OCI-LY7 (cell line): ENCODE data around the gene GALNT2.

ENCODE experiments used
- EZH2phosphoT487 ChIP-seq: fragments of 200-600 bp; sonication (generic); IDR thresholded peaks from 2 replicates; pipeline ENCODE4 v1.6.1; 2018; ENCODE audit warnings: low read depth, borderline replicate concordance, mild to moderate bottlenecking, mixed run types, antibody characterized with exemption, low read length, moderate library complexity, mixed read lengths
- TF ChIP-seq, protein P1 (sequence below): fragments of 200-600 bp; sonication (generic); conservative IDR thresholded peaks from 2 replicates; pipeline ENCODE4 v1.5.1; 2014; ENCODE audit warnings: mild to moderate bottlenecking, antibody characterized with exemption, low read length, moderate library complexity, mixed read lengths

DNA sequence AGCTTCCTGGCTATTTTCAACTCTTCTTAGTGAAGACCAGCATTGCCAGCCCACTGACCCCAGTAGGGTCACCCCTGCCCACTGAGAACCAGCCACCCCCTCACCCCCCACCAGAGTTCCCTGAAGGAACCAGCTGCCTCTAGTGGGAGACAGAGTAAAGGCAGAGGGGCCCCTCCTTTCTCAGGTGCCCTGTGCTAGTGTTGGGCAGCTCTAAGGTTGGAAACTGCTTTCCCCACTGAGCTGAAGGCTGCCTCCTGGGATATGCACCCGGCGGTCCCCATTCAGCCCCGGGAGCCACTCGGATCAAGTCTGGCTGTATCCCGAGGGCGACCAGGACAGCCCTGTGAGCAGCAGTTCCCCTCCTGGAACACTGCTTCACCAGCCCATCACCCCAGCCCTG lies 248.1 kb downstream of the GALNT2 start:
- TF ChIP-seq, protein P1, sequence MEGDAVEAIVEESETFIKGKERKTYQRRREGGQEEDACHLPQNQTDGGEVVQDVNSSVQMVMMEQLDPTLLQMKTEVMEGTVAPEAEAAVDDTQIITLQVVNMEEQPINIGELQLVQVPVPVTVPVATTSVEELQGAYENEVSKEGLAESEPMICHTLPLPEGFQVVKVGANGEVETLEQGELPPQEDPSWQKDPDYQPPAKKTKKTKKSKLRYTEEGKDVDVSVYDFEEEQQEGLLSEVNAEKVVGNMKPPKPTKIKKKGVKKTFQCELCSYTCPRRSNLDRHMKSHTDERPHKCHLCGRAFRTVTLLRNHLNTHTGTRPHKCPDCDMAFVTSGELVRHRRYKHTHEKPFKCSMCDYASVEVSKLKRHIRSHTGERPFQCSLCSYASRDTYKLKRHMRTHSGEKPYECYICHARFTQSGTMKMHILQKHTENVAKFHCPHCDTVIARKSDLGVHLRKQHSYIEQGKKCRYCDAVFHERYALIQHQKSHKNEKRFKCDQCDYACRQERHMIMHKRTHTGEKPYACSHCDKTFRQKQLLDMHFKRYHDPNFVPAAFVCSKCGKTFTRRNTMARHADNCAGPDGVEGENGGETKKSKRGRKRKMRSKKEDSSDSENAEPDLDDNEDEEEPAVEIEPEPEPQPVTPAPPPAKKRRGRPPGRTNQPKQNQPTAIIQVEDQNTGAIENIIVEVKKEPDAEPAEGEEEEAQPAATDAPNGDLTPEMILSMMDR: no peak
- no peak for TF ChIP-seq EZH2phosphoT487
